ENCODE results near the gene TUBGCP4.
A peak's percentile ranks its signal among the peaks of the same experiment; 100 is the strongest.

Gene TUBGCP4

DNA sequence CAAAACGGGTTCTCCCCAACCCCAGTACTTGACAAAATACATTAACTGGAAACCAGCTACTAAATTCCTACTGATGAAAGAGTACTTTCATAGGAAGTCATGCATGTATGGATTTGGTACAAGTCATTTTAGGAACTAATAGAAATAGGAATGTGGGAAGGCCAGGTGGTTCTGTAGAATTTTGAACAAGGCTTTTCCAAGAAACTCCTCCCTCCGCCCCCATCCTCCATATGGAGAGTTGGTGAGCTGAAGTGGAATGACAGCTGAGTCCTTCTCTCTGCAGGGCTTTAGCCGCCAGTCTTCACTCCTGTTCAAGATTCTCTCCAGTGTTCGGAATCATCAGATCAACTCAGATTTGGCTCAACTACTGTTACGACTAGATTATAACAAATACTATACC lies 33.2 kb downstream of the TUBGCP4 start:
- DNase-seq = no peak

DNA sequence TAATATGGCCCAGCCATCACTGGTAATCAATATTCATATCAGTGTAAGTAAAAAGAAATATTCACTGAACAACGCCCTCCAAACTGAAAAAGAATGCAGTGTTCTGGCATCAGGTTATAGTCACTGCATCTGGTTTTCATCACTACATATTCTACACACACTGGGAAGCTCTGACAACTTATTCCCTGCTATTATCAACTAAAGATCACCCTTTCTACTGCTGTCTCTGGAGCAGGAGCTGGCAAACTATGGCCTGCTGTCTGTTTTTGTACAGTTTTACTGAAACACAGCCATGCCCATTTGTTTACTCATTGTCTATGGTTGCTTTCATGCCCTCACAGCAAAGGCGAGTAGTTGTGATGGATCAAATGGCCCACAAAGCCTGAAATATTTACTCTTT lies 35.3 kb downstream of the TUBGCP4 start:
- DNase-seq = no peak

DNA sequence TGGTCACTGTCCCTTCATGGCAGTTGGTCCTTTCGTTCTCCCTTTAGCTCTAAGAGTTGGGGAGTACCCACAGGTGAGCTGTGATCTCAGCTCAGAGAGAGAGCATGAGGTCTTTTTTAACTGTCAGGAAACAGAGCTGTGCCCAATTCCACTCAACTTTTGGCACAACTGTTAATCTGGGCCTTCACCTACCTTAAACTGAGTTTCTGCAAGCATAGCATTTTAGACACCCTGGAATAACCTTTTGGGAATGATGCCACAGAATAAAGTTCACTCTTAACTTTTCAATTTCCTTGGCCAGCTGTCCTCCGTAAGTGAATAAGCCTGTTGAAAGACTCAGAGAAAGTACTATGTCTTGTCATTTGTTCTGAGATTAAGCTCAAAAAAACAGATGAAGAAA lies 35.9 kb downstream of the TUBGCP4 start:
- no peak for DNase-seq

DNA sequence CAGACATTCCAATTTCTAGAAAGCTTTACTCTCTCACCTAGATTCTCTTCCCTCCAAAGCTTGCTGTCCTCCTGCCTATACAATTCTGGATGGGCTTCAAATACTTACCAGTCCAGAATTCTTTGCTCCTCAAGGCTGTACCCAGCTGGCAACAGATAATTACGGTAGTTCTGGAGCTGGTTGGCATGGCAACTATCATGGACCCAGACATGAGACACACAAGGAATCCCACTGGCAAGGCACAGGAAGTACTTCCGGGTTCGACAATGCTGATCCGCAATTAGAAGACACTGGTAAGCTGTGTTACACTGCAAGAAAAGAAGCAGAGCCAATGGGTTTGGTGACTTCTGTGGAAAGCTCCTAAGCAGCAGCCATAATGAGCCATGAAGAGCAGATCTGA lies 37.9 kb downstream of the TUBGCP4 start:
- DNase-seq = no peak

DNA sequence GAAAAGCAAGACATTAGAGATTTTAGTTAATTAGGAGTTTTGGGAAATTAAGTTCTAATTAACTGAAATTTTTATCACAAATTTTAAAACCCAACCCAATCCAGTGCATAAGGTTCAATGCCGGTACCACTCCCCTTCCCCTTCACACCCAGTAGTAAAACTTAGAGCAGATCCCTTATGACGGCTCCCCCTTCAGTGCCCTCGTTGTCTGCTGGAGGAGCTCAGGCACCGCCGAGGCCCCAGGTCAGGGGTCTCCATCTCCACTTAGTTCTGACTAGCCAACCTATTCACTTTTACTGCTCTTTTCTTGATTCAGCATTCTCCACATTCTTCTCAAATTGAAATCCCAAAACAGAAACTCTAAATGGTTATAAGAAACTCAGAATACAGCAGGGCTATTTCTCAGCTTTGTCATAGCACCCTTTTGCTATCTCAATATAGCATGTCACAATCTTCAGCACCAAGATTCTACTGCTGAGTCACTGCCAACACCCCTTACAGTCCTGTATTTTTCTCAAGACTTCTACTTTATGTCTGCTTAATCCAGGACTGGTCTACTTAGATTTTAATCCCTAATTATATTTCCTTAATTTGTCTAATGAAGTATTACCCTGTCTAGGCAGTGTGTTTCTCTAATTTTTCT lies 39.8 kb downstream of the TUBGCP4 start:
- DNase-seq = no peak

DNA sequence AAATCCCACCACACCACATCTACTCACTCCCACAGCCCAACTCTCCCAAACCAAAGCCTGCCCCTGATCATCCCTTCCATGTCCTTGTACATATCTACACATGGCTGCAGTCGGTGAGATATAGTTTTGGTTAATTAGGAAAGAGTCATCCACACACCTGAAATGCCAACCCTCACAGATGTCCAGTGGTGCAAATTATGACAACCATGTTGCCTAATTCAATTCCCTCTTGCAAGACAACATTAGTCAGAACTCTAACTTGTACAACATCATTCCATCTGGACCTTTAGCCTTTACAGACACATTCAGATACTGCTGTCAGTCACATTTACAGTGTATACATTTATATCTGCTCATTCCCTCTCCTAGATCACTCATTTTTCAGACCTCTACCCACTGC lies 41.2 kb downstream of the TUBGCP4 start:
- no peak for DNase-seq

DNA sequence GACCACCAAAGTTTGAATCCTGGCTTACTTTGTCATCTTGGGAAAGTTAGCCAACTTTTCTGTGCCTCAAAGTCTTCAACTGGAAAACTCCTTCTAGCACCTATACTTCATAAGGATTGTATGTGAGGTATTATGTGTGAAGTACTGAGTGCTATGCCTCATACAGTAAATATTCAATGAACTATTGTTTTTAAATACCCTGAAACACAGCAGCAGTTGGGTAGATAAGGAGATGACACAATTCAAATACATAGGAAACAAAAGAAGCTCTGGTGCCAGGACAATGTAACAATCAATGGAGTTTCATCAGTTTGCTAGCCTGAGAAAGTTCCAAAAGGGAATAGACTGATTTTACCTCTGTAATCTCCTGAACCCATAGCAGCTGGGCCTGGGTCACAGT lies 43.3 kb downstream of the TUBGCP4 start:
- no peak for DNase-seq

DNA sequence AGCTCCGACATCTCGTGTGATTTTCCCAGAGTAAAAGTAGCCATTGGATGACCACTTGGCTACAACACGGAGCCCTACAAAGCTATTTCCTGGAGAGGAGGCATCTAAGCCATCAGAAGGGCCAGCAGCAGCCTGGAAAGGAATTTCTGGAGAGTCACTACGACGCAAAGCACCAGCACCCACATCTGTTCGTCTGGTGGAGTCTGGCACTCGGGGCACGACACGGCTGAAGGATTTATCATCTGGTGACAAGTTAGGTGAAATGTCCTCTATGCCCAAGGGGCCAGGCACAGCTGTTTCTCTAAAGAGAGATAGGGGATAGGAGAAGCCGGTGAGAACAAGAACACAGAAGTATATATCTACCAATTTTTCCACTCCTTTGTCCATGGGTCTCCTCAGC lies 49.5 kb downstream of the TUBGCP4 start:
- no peak for DNase-seq

DNA sequence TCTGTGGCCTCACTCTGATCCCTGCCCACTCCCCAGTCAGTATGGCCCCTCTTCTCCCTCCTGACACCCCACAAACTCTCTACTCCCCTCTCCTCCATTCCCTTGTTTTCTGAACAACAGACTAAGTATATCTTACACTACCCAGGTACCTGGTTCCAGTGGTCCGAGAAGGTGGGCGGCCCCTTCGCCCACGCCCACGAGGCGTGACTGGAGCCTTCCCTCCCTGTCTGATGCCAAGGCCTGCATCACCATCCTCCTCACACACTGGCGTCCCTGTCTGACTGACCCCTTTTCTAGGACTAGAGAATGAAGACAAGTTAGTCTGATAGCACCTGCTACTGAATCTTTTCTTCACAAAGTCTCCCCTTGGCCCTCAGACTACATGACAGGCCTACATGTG lies 50.0 kb downstream of the TUBGCP4 start:
- DNase-seq = no peak

DNA sequence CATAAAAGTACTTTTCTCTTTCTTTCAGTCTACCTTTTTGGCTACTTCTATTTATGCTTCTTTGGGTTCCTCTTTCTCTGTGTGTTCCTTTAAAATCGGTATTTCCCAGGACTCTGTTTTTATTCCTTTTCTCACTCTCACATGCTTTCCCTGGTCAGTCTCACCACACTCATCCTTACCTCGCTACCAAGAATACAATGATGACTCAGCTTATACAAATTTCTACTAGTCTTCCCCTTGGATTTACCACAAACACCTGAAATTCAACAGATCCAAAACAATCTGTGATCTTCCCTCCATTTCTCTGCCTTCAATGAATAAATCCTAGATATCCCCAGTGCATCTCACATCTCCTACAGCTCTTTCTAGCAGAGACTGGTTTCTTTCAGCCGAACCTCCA lies 52.9 kb downstream of the TUBGCP4 start:
- DNase-seq = no peak

DNA sequence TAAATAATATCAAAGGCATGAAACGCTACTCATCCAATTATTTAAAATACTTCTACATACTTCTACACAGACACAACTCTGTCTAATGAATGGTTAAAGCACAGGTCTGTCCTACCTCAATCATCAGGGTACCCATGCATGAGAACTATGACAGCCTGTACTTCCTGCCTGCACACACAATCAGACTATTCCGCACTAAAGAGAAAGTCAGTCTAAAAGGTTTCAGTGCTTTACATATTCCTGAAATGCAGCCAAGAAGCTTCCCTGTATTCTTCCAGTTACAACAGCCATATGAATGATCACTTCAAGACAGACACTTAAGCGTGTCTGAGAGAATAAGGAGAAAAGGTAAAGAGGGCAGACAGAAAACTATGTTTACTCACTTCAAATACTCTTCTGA lies 58.8 kb downstream of the TUBGCP4 start:
- DNase-seq = no peak

DNA sequence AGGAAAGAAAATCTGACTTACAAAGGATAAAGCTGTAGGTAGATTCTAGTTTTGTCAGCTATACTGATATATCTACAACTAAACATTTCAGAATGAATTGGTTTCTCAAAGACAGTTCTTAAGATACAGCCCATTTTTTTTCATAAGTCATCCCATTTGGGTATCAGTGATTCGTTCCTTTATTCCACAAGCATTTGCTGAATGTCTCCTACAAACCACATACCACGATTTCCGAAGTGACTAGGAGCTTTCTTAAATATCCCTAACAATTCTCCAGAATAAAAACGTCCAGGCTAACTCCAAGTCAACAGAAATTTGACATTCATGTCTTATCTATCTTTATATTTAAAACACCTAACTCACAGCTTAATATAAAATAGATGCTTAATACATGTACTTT lies 62.3 kb downstream of the TUBGCP4 start:
- no peak for DNase-seq

DNA sequence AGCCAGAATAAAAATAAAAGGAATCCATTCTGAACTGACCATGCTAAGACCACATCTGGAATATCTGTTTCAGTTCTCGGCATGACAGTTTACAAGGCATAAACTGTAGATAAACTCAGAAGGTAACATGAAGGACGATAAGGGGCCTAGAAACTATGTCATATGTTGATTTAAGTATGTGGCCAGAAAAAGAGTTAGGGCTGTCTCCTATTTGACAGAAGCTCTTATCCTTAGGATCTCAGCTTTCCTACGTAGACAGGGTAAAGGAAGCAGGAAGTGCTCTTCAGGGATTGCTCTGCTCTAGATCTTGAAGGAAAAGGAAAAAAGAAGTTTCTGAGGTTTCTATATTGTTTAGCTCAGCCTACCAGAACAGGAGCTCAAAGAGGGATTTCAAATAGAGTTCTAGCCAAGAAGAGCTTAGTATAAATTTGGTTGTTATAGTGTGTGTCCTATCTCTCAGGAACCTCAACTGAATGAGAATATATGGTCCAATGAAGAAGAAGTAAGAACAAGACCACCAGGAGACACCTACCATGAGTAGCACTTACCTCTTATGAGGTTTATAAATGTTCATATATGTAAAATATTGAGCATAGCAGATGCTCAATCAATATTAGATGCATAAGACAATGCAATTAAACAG lies 62.9 kb downstream of the TUBGCP4 start:
- DNase-seq = no peak

DNA sequence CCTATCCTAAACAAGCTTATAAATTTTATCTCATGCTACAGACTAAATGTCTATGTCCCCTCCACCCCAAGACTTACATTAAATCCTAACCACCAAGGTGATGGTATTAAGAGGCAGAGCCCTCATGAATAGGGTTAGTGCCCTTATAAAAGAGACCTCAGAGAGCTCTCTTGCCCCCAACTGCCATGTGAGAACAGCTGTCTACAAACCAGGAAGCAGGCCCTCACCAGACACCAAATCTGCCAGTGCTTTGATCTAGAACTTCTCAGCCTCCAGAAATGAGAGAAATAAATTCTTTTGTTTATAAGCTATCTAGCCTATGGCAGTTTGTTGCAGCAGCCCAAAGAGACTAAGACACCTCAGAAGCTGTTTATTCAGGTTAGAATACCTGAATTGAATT lies 63.5 kb downstream of the TUBGCP4 start:
- no peak for DNase-seq

DNA sequence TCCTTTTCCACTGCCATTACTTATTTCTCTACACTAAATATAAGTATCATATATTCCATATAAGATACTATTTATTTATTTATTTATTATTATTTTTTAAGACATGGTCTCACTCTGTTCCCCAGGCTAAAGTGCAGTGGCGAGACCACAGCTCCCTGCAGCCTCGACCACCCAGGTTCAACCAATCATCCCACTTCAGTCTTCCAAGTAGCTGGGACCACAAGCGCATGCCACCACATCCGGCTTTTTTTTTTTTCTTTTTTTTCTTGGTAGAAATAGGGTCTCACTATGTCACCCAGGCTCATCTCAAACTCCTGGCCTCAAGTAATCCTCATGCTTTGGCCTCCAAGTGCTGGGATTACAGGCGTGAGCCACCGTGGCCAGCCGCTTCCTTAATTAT lies 65.5 kb downstream of the TUBGCP4 start:
- no peak for DNase-seq

DNA sequence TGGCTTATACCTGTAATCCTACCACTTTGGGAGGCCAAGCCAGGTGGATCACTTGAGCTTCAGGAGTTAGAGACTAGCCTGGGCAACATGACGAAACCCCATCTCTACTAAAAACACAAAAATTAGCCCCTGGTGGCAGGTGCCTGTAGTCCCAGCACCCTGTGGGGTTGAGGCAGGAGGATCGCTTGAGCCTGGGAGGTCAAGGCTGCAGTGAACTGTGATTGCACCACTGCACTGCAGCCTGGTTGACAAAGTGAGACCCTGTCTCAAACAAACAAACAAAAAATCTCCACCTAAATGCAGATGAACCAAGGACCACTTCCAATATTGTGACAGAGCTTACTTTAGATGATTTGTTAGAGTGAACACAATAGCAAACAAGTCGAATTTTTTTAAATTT lies 68.4 kb downstream of the TUBGCP4 start:
- DNase-seq = no peak

DNA sequence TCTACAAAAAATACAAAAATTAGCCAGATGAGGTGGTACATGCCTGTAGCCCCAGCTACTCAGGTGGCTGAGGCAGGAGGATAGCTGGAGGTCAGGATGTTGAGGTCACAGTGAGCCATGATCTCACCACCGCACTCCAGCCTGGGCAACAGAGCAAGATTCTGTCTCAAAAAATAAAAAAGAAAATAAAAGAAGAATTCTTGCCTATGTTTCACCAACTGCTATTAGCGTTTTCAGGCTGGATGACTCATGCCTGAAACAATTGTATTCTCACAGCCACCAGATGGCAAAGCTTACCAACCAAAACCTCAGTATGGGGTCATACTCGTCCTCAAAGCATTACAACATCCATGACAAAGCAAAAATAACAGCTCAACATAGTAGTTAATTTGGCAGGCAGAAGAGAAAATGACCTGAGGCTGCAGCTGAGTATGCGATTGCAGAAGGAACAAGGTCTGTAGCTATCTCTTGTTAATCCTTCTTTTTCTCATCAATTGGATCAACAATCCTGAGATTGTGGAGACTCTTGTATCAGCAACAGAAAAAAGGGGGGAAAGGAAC lies 69.9 kb downstream of the TUBGCP4 start:
- DNase-seq = peak; percentile 23

DNA sequence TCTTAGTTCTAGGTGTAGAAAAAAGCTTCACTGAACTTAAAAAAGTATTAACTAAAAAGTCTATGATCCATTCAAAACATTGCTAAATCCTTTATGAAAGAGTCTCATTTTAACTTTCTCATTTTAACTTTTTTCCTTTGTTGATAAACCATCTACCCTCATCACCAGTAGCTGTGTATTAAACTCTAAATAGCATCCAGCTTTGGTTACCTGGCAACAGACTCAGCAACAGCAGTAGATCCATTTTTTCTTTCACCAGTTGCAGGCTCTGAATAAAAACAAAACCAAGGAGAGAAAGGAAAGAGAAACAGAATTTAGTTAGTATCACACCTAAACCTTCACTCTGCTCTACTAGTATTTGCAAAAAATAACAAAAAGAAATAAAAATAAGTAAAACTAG lies 70.4 kb downstream of the TUBGCP4 start:
- no peak for DNase-seq

DNA sequence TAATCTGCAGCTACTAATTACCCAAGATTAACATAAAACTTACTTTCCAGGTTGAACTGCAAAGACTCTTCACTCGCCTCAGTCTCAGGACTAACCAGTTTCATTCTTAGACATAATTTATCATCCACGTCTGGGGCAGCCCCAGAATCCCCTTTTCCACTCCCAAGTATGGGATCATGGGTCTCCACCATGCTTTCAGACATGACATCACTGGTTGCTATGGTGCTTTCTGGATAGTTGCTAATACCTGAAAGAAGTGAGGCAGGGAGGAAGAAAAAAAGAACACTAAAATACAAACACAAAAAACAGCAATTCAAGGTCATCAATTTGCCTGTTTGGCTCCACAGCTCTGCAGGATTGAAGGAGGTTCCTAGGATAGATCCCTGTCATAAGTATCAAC lies 75.4 kb downstream of the TUBGCP4 start:
- DNase-seq = no peak

DNA sequence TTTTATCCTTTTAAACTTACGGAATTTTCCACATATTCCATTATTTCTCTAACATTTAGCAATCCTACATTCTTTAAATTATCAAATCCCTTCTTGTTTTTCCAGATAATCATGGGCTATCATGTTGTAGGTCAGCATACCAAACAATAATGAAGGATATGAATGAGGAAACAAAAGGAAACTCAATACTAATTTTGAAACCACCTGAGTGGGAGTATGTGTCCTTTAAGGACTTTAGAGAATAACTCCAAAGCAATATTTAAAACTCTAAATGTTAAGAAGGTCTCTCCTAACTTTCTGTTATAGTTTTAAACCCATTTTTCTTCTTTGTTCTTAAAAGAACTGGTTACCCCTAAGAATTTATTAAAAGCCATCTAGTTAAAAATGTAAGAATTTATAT lies 79.1 kb downstream of the TUBGCP4 start:
- no peak for DNase-seq

Measured in CD4-positive, alpha-beta T cell treated with Interleukin-17A for 4 hours (primary cell).